PC-3 (cell line): ENCODE measurements around the gene GSTP1.

Experiments
- CTCF ChIP-seq: fragments of 300-600 bp; sonication (generic); conservative IDR thresholded peaks from 2 replicates; pipeline ENCODE4 v1.5.1; 2017; ENCODE audit warnings: antibody characterized with exemption, low read depth, mild to moderate bottlenecking, low read length
- EZH2 ChIP-seq: fragments of 300-600 bp; sonication (generic); IDR thresholded peaks from one replicate; pipeline ENCODE4 v1.6.1; 2017; ENCODE audit warnings: antibody characterized with exemption, mild to moderate bottlenecking, low read length; ENCODE audit not compliant: unreplicated experiment

- TF ChIP-seq CTCF, result peak; percentile 63
- TF ChIP-seq EZH2, result no peak
Measured at GRCh38 chr11:67606492-67607295, 23.1 kb downstream of the GSTP1 start, which contains the start of gene NDUFV1.
